GM21360 (cell line): ENCODE results near the gene SLC41A3.
"Not testable (repeated sequence)": the region's sequence is repeated elsewhere in the genome, so short reads cannot be mapped to it uniquely, and the experiment has no call there.

Experiments
- ATAC-seq: cut with Tn5 transposase; IDR thresholded peaks from one replicate; pipeline ENCODE4 v1.9.1; 2021; ENCODE audit warnings: mild to moderate bottlenecking, moderate library complexity; ENCODE audit not compliant: unreplicated experiment

The SLC41A3 gene

DNA sequence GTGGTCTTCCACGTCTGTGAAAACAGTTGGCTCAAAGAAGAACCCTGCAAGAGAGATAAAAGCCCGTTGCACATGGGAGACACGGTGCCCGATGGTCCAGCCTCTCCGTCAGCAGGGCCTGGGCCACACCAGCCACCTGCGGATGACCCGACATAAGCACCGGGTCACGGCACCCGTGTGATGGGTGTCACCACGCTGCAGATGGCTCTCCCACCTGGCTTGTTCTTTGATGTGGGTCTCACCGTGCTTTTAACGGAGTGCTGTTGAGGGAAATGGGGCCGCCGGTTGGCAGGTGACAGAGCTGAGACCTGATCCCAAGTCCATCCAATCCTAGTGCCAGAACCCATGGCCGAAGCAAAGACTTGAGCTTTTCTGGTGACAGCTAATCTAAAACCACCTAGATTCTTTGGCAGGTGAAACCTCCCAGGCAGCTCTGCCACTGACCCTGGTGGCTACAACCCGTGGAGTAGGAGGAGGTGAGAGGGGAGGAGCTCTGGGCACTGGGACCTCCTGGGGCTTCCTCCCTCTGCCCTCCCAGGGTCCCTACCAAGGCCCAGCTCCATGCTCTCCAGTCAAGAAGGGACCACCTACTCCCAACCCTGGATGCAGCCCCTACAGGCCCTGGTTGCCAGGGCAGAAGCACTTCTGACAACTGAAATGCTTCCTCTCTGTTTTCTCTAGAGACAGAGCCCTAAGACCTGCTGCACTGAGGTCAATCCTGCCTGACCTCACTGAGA, 23.4 kb upstream of the SLC41A3 start:
- ATAC-seq: no peak

DNA sequence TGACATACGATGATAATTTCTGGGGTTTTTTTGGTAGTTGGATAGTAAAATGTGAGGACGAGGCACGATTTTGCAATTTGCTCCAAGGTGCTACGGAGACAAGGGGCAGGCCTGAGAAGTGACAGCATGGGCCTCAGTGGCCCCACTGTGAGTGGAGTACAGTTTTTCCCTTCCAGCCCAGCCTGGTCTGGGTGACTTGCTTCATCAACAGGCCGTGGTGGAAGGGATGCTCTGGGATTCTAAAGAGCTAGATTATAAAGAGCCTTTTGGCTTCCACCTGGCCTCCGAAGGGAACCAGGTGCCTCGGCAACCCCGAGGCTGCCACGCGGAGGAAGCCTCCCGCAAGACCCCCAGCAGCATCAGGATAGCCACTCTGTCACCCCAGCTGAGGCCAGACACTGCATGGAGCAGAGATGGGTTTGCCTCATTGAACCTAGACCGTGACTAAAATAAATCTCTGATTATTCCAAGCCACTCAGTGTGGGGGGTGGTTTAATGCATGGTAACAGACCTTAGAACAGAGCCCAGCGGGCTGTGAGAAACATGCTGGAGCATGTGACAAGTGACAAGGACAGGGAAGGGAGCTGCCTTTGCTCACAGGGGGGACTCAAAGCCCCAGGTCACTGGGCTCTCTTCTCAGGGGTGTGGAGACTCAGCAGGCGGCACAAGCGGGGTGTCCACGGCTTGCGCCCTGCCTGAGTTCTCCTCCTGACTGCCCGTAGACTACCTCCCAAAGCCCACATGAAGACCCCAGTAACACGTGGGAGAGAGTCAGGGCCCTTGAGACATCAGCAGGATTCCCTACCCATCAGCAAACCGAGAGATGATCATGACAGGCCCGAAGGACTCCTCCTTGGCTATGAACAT, 22.6 kb upstream of the SLC41A3 start:
- ATAC-seq: no peak

GRCh38 chr3:126105691-126106187, 21.8 kb upstream of the SLC41A3 start:
- no peak for ATAC-seq

- no peak for ATAC-seq
These were observed 21.1 kb upstream of the SLC41A3 start for GRCh38 chr3:126104742-126105605.

GRCh38 chr3:126104028-126104635, 20.2 kb upstream of the SLC41A3 start:
- no peak for ATAC-seq

GRCh38 chr3:126103121-126104027, 19.4 kb upstream of the SLC41A3 start:
- ATAC-seq: no peak

- no peak for ATAC-seq
These were observed 18.6 kb upstream of the SLC41A3 start for GRCh38 chr3:126102530-126102951.

DNA sequence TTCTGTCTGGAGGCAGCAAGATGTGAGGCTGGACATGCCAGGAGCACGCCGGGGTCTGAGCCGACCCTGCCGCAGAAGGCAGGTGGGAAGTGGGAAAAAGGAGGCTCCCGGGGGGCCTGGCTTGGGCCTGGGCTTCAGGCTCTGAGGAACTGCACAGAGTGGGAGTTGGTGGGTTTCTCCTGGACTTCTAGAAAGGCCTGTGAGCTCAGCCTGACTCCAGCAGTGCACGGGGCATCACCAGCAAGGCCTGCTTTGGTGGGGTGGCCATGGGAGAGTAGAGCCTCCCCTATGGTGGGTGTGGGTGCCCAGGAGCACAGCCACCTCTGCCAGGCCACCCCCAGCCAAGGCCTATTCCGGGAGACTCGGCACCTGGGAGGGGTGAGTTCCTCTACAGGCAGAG, 18.1 kb upstream of the SLC41A3 start:
- ATAC-seq: no peak

GRCh38 chr3:126101521-126101982, 17.6 kb upstream of the SLC41A3 start:
- no peak for ATAC-seq

GRCh38 chr3:126100634-126101301, 16.8 kb upstream of the SLC41A3 start:
- no peak for ATAC-seq

DNA sequence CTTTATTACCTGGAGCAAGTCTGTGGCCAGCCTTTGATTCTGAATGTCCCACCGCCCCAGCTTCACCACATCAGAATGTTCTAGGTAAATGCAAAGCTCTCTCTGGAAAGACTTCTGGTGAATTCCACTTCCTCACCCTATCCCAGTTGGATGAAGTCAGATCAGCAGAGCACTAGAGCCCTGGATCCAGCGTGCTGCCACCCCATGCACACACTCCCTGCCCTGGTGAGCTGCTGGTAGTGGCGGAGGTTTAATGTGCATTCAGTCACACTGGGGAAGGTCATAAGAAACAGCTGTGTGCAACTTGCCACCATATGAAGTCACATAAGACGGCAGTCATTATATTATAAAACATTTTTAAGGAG, 16.3 kb upstream of the SLC41A3 start:
- no peak for ATAC-seq

DNA sequence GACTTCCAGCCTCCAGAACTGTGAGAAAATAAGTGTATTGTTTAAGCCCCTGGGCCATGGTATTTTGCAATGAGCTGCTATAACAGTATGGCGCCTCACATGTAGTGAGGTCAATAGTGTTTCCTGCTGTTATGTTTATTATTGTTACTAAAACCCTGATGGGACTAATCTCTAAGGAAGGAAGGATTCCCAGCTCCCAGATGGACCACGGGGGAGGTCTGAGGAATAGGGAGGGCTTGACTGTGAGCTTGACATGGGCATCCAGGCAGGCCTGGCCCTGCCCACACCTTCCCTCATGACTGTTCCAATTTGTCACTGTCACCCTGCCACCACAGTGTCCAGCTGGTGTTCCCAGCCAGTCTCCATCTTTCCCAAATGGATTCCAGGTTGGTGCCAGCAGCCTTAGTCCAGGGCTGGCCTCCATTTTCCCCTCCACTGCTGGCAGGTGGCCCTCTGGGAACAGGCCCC, 14.5 kb upstream of the SLC41A3 start:
- no peak for ATAC-seq

DNA sequence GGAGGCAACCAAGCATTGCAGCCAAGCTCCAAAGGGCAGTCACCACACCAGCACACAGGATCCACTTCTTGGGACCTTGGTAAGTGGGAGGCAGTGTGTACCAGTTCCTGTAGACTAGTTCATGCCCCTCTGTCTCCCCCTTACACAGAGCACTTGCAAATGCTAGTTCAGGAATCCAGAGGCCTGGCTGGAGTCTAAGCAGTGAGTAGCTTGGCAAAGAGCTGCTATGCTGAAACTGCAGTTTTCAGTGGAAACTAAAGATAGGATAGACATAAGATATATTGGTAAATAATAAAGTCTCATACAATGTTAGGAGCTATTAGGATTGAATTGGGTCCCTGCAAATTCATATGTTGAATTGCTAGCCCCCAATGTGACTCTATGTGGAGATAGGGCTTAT, 13.9 kb upstream of the SLC41A3 start:
- no peak for ATAC-seq

DNA sequence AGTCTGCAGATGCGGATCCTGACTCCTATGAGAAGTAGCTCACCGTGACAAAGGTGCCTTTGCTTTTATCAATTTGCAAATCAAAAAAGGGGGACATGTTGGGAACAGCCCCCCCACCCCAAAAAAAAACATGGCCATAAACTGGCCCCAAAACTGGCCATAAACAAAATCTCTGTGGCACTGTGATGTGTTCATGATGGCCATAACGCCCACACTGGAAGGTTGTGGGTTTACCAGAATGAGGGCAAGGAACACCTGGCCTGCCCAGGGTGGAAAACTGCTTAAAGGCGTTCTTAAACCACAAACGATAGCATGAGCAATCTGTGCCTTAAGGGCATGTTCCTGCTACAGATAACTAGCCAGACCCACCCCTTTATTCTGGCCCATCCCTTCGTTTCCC, 12.3 kb upstream of the SLC41A3 start:
- not testable (repeated sequence) for ATAC-seq

DNA sequence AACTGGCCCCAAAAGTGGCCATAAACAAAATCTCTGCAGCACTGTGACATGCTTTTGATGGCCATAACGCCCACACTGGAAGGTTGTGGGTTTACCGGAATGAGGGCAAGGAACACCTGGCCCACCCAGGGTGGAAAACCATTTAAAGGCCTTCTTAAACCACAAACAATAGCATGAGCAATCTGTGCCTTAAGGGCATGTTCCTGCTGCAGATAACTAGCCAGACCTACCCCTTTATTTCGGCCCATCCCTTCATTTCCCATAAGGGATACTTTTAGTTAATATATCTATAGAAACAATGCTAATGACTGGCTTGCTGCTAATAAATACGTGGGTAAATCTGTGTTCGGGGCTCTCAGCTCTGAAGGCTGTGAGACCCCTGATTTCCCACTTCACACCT, 8.2 kb upstream of the SLC41A3 start:
- ATAC-seq: not testable (repeated sequence)

DNA sequence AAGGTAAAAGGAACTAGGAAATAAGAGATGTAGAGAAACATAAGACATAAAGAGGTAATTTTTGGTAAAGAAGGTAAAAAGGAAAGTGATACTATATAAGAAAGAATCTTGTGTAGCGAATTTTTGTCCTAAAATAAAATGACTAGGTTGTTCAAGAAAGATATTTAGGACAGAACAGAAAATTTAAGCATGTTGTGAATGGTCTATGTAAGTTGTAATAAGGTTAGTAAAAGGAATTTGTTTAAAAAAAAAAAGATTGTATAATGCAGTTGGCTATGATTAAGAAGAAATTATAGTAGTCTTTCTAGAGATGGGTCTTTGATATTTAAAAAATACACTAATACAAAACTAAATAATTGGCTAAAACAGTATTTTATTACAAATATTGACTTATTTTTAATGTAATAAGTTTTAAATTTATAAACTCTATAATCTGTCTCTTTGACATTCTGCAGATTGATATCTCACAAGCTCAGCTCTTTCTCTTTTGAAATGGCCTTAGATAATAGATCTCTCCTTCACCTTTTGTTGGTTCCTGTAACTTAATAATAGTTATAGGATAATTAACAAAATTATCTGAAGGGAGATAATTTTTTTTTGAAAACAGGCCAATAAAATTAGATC, 3.7 kb upstream of the SLC41A3 start:
- no peak for ATAC-seq

DNA sequence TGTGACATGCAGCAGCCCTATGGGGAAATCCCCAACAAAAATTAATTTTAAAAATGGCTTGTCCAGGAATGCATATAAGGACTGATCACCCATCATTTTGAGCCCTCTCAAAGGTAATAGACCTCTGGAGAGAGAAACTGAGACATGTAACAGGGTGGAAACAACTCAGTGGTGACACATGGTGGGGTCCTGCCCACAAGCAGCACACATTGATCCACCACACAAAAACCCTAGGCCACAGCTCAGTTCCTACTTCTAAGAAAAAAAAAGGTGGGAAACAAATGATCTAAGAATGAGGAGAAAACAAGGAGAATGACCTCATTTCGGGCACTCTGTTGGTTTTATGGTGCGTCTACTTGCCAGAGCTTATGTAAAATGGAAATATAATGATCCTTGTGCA, 1.9 kb upstream of the SLC41A3 start:
- ATAC-seq: no peak

DNA sequence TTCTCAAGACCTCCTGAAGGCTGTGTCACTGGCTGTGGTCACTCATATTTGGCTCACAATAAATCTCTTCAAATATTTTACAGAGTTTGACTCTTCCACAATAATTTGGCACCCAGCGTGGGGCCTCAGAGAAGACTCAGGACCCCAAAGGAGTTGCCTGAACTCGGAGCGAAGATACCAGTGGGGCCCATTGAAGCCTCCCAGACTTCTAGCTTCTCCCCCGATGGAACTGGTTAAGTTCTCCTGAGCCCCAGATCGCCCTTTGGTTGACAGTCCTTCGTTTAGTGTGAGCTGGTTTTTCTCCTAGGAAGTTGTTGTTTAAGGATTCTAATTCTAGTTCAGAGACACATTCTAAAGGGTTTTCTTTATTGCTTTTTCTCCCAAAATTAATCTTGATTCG, 1.4 kb upstream of the SLC41A3 start:
- ATAC-seq: no peak
